ENCODE data around the gene LAMA2.
A peak's percentile ranks its signal among the peaks of the same experiment; 100 is the strongest.

LAMA2 gene

DNA sequence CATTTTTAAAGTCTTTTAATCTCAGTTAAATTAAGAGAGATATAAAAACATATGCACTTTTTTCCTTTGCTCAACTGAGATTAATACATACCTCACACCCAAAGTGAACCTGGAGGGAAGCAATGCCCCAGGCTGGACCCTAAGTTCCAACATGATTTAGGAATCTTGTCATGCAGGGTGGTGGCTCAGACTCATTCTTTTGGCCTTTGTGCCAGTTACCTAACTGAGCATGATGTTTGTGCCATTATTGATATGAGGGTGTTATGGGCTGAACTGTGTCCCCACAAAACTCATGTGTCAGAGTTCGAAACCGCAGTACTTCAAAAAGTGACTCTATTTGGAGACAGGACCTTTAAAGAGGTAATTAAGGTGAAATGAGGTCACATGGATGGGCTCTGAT is 639.0 kb downstream of the LAMA2 start:
- H3K4me1 ChIP-seq (ENCODE audit: control extremely low read depth in 1 of 4, control insufficient read depth in 4 of 4, insufficient read depth in 4 of 4, low read length in 3 of 4): no peaks in the 10 kb centered on the region
- H3K27me3 ChIP-seq (replicated peaks in 2 of 5; ENCODE audit: control insufficient read depth in 4 of 5, insufficient read depth in 5 of 5, low read length in 4 of 5): no peaks in the 10 kb centered on the region
- H3K27ac ChIP-seq (ENCODE audit: insufficient read depth in 1 of 2, low read depth in 1 of 2, low read length in 2 of 2, poor library complexity in 1 of 2, severe bottlenecking in 2 of 2): no peak overlapping the region
- ChIA-PET POLR2A (no interaction called here), CTCF (no interaction called here)
- H3K4me3 ChIP-seq (ENCODE audit: control insufficient read depth in 1 of 7, extremely low read depth in 1 of 7, insufficient read depth in 4 of 7, low read depth in 2 of 7, low read length in 6 of 7): no peak overlapping the region
- H3K36me3 ChIP-seq (ENCODE audit: control insufficient read depth in 4 of 4, insufficient read depth in 4 of 4, low read length in 3 of 4): no peaks in the 10 kb centered on the region
- no peaks in the 10 kb centered on the region for H3K9me3 ChIP-seq (ENCODE audit: control extremely low read depth in 1 of 5, control insufficient read depth in 4 of 5, insufficient read depth in 2 of 5, low read depth in 1 of 5, low read length in 4 of 5)
- 50% methylated on average over 2 of the region's 2 CpGs for WGBS (ENCODE audit: insufficient coverage)
- no peak for DNase-seq

DNA sequence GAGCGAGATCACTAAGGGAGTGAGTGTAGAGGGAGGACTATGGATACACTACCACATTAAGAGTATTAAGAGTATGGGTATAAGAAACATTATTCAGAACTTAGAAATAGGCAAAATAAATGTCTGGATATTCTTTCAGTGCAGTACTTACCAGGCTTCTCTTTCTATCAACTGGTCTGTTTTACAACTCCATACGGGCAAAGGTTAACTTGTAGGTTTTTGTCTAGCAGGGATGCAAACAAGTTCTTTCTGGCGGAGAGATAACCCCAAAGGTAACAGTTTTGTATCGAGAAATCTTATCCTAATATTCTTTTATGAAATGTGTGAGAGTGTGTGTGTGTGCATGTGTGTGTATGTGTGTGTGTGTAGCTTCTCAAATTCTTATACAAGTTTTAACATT is 640.9 kb downstream of the LAMA2 start:
- CTCF ChIA-PET: interaction anchor here (1.1 kb wide), 1 partner anchor 11 kb away, joined by 5 read pairs; no protein-coding TSS in a partner anchor

GRCh38 chr6:129525055-129525454 is 642.1 kb downstream of the LAMA2 start:
- ChIA-PET POLR2A (no interaction called here), CTCF (no interaction called here)
- Histone ChIP-seq H3K4me1 (ENCODE audit: control extremely low read depth in 1 of 4, control insufficient read depth in 4 of 4, insufficient read depth in 4 of 4, low read length in 3 of 4) (no peaks in the 10 kb centered on the region), H3K27ac (ENCODE audit: insufficient read depth in 1 of 2, low read depth in 1 of 2, low read length in 2 of 2, poor library complexity in 1 of 2, severe bottlenecking in 2 of 2) (no peak overlapping the region), H3K9me3 (ENCODE audit: control extremely low read depth in 1 of 5, control insufficient read depth in 4 of 5, insufficient read depth in 2 of 5, low read depth in 1 of 5, low read length in 4 of 5) (no peaks in the 10 kb centered on the region), H3K4me3 (ENCODE audit: control insufficient read depth in 1 of 7, extremely low read depth in 1 of 7, insufficient read depth in 4 of 7, low read depth in 2 of 7, low read length in 6 of 7) (no peak overlapping the region), H3K27me3 (replicated peaks in 2 of 5; ENCODE audit: control insufficient read depth in 4 of 5, insufficient read depth in 5 of 5, low read length in 4 of 5) (no peaks in the 10 kb centered on the region), H3K36me3 (ENCODE audit: control insufficient read depth in 4 of 4, insufficient read depth in 4 of 4, low read length in 3 of 4) (no peaks in the 10 kb centered on the region)
- WGBS (ENCODE audit: insufficient coverage): no CpG with 5 or more reads among the region's 1 CpG
- no peak for DNase-seq

More for the DNA sequence above, 640.9 kb downstream of the LAMA2 start:
- no peaks in the 10 kb centered on the region for H3K9me3 ChIP-seq (ENCODE audit: control extremely low read depth in 1 of 5, control insufficient read depth in 4 of 5, insufficient read depth in 2 of 5, low read depth in 1 of 5, low read length in 4 of 5)
- no peak overlapping the region for H3K4me3 ChIP-seq (ENCODE audit: control insufficient read depth in 1 of 7, extremely low read depth in 1 of 7, insufficient read depth in 4 of 7, low read depth in 2 of 7, low read length in 6 of 7)
- H3K36me3 ChIP-seq (ENCODE audit: control insufficient read depth in 4 of 4, insufficient read depth in 4 of 4, low read length in 3 of 4): no peaks in the 10 kb centered on the region
- 100% methylated on average over 1 of the region's 4 CpGs for WGBS (ENCODE audit: insufficient coverage)
- H3K4me1 ChIP-seq (ENCODE audit: control extremely low read depth in 1 of 4, control insufficient read depth in 4 of 4, insufficient read depth in 4 of 4, low read length in 3 of 4): no peaks in the 10 kb centered on the region
- POLR2A ChIA-PET: no interaction called here
- no peak overlapping the region for H3K27ac ChIP-seq (ENCODE audit: insufficient read depth in 1 of 2, low read depth in 1 of 2, low read length in 2 of 2, poor library complexity in 1 of 2, severe bottlenecking in 2 of 2)
- no peaks in the 10 kb centered on the region for H3K27me3 ChIP-seq (replicated peaks in 2 of 5; ENCODE audit: control insufficient read depth in 4 of 5, insufficient read depth in 5 of 5, low read length in 4 of 5)
- no peak for DNase-seq

DNA sequence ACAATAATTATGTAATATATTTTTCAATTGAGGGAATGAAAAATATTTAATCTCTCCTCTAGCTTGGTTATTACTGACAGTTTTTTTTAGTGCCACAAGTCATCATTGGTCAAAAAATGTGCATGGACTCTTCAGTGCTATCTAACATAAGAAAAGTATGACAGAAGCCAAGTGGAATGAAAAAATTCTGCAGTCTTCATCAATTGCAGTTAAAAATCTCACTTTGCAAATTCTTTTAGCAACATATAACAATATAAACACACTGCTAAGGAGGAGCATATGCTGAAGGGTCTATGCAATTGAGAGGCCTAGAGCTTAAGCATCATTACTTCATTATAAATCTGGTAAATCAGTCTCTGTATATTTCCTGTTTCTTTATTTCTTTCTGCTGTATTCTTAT is 652.0 kb downstream of the LAMA2 start:
- Histone ChIP-seq H3K27ac (ENCODE audit: insufficient read depth in 1 of 2, low read depth in 1 of 2, low read length in 2 of 2, poor library complexity in 1 of 2, severe bottlenecking in 2 of 2) (no peak overlapping the region), H3K4me3 (ENCODE audit: control insufficient read depth in 1 of 7, extremely low read depth in 1 of 7, insufficient read depth in 4 of 7, low read depth in 2 of 7, low read length in 6 of 7) (no peak overlapping the region), H3K36me3 (ENCODE audit: control insufficient read depth in 4 of 4, insufficient read depth in 4 of 4, low read length in 3 of 4) (no peaks in the 10 kb centered on the region), H3K4me1 (ENCODE audit: control extremely low read depth in 1 of 4, control insufficient read depth in 4 of 4, insufficient read depth in 4 of 4, low read length in 3 of 4) (no peaks in the 10 kb centered on the region), H3K27me3 (replicated peaks in 2 of 5; ENCODE audit: control insufficient read depth in 4 of 5, insufficient read depth in 5 of 5, low read length in 4 of 5) (no peaks in the 10 kb centered on the region), H3K9me3 (ENCODE audit: control extremely low read depth in 1 of 5, control insufficient read depth in 4 of 5, insufficient read depth in 2 of 5, low read depth in 1 of 5, low read length in 4 of 5) (no peaks in the 10 kb centered on the region)
- ChIA-PET POLR2A (no interaction called here), CTCF (interaction anchor here (2.0 kb wide), 1 partner anchor 11 kb away, joined by 5 read pairs; no protein-coding TSS in a partner anchor)
- DNase-seq: no peak

- no peak for DNase-seq
- CTCF ChIA-PET: no interaction called here
- no peaks in the 10 kb centered on the region for H3K4me1 ChIP-seq (ENCODE audit: control extremely low read depth in 1 of 4, control insufficient read depth in 4 of 4, insufficient read depth in 4 of 4, low read length in 3 of 4)
- no peaks in the 10 kb centered on the region for H3K27me3 ChIP-seq (replicated peaks in 2 of 5; ENCODE audit: control insufficient read depth in 4 of 5, insufficient read depth in 5 of 5, low read length in 4 of 5)
- H3K4me3 ChIP-seq (ENCODE audit: control insufficient read depth in 1 of 7, extremely low read depth in 1 of 7, insufficient read depth in 4 of 7, low read depth in 2 of 7, low read length in 6 of 7): no peak overlapping the region
- POLR2A ChIA-PET: no interaction called here
- H3K27ac ChIP-seq (ENCODE audit: insufficient read depth in 1 of 2, low read depth in 1 of 2, low read length in 2 of 2, poor library complexity in 1 of 2, severe bottlenecking in 2 of 2): no peak overlapping the region
- H3K36me3 ChIP-seq (ENCODE audit: control insufficient read depth in 4 of 4, insufficient read depth in 4 of 4, low read length in 3 of 4): no peaks in the 10 kb centered on the region
- no peaks in the 10 kb centered on the region for H3K9me3 ChIP-seq (ENCODE audit: control extremely low read depth in 1 of 5, control insufficient read depth in 4 of 5, insufficient read depth in 2 of 5, low read depth in 1 of 5, low read length in 4 of 5)
These were observed 653.3 kb downstream of the LAMA2 start for GRCh38 chr6:129536271-129536670.

DNA sequence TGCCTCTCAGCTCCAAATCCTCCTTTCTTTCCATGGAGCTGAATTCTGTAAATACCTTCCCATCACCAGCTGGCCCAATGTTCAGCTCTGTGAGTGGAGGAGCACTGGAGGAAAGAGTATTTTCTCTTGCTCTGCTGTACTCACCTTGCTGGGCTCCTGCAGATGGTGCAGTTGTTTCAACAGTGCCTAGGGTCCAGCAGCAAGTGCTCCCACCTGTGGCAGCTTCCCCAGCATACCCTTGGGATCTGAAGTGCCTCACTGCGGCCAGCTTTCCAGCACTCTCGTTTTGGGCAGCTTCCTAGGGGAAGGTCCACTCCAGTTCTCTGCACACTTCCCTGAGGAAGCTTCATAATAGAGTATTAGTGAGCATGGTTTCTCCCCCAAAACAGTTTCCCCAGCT is 656.1 kb downstream of the LAMA2 start:
- Histone ChIP-seq H3K27me3 (replicated peaks in 2 of 5; ENCODE audit: control insufficient read depth in 4 of 5, insufficient read depth in 5 of 5, low read length in 4 of 5) (no peaks in the 10 kb centered on the region), H3K9me3 (ENCODE audit: control extremely low read depth in 1 of 5, control insufficient read depth in 4 of 5, insufficient read depth in 2 of 5, low read depth in 1 of 5, low read length in 4 of 5) (no peaks in the 10 kb centered on the region), H3K36me3 (ENCODE audit: control insufficient read depth in 4 of 4, insufficient read depth in 4 of 4, low read length in 3 of 4) (no peaks in the 10 kb centered on the region), H3K4me3 (ENCODE audit: control insufficient read depth in 1 of 7, extremely low read depth in 1 of 7, insufficient read depth in 4 of 7, low read depth in 2 of 7, low read length in 6 of 7) (no peak overlapping the region), H3K27ac (ENCODE audit: insufficient read depth in 1 of 2, low read depth in 1 of 2, low read length in 2 of 2, poor library complexity in 1 of 2, severe bottlenecking in 2 of 2) (no peak overlapping the region), H3K4me1 (ENCODE audit: control extremely low read depth in 1 of 4, control insufficient read depth in 4 of 4, insufficient read depth in 4 of 4, low read length in 3 of 4) (no peaks in the 10 kb centered on the region)
- ChIA-PET CTCF (interaction anchor here (1.0 kb wide), 1 partner anchor 39 kb away, joined by 4 read pairs; no protein-coding TSS in a partner anchor), POLR2A (no interaction called here)
- 82% methylated on average over 2 of the region's 2 CpGs for WGBS (ENCODE audit: insufficient coverage)
- no peak for DNase-seq

DNA sequence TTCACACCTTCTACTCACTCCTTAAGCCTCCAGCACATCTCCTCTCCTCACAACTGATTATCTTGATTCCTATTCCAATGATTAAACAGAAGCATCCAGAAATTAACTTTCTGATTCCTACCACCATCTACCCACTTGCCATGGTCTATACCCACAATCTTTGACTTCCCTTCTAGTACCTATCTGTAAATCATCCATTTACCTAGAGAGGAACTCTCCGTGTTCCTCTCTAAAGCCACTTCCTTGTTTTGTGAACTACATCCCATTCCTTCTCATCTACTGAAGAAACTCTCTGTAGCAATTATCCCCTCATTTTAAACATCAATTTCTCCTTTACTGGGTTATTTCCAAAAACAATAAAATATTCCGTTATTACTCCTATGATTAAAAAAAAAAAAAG is 659.8 kb downstream of the LAMA2 start:
- 13% methylated on average over 2 of the region's 2 CpGs for WGBS (ENCODE audit: insufficient coverage)
- no peak overlapping the region for H3K27ac ChIP-seq (ENCODE audit: insufficient read depth in 1 of 2, low read depth in 1 of 2, low read length in 2 of 2, poor library complexity in 1 of 2, severe bottlenecking in 2 of 2)
- no peaks in the 10 kb centered on the region for H3K27me3 ChIP-seq (replicated peaks in 2 of 5; ENCODE audit: control insufficient read depth in 4 of 5, insufficient read depth in 5 of 5, low read length in 4 of 5)
- no peaks in the 10 kb centered on the region for H3K36me3 ChIP-seq (ENCODE audit: control insufficient read depth in 4 of 4, insufficient read depth in 4 of 4, low read length in 3 of 4)
- H3K9me3 ChIP-seq (ENCODE audit: control extremely low read depth in 1 of 5, control insufficient read depth in 4 of 5, insufficient read depth in 2 of 5, low read depth in 1 of 5, low read length in 4 of 5): no peaks in the 10 kb centered on the region
- ChIA-PET CTCF (no interaction called here), POLR2A (no interaction called here)
- no peak overlapping the region for H3K4me3 ChIP-seq (ENCODE audit: control insufficient read depth in 1 of 7, extremely low read depth in 1 of 7, insufficient read depth in 4 of 7, low read depth in 2 of 7, low read length in 6 of 7)
- H3K4me1 ChIP-seq (ENCODE audit: control extremely low read depth in 1 of 4, control insufficient read depth in 4 of 4, insufficient read depth in 4 of 4, low read length in 3 of 4): peaks cover 0 to 3% (median 0%) of the 10 kb centered on the region in 4 experiments
- DNase-seq: peak in 2 of 3 donors; percentile 13 to 33

Data from common myeloid progenitor, CD34-positive (primary cell).